Measurements from ENCODE around the gene DFFB.
"Not testable (repeated sequence)": the region's sequence is repeated elsewhere in the genome, so short reads cannot be mapped to it uniquely, and the experiment has no call there.

Gene DFFB

GRCh38 chr1:3911981-3912808 is 54.9 kb downstream of the DFFB start:
- no peak for DNase-seq

GRCh38 chr1:3912809-3913685 is 55.8 kb downstream of the DFFB start:
- no peak for DNase-seq

DNA sequence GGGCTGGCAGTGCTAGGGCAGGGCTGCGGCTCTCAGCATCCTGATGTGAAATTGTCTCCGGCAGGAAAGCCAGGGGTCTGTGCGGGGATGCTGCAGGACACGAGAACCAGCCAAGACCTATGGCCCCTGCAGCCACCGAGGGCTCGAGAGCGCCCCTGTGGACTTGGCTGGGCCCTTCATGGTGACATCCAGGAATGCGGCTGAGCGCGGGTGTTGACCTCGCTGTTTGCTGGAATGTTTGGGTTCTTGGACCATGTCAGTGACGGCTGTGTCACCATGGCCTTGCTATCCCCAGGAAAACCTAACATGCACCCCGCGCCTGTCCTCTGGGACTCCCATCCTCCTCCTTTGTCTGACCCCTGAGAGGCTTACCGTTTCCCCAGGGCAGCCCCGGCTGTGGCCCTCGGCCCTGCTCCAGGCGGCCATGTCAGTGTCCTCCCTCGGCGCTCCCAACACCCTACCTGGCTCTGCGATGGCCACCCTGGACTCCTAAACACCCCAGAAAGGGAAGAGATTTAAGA is 57.1 kb downstream of the DFFB start:
- DNase-seq = no peak

DNA sequence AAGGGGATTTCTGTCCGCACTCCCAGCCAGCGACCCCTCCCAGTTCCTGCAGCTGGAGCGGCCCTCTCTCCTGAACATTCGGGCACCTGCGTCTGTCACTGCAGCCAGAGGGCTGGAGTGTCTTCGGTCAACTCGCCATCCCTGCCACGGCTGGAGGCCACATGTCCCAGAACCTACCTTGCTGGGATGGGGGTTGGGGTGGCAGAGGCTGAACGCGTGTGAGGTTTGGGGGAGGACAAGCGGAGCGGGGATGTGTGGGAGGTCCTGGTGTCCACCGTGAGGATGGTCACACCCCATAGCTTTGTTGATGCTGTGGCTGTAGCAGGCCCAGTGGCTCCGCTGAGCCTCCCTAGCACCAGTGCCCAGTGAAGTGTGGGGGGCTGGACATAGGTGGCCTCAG is 57.6 kb downstream of the DFFB start:
- DNase-seq = no peak

- no peak for DNase-seq
Observed at GRCh38 chr1:3915551-3916121, 58.4 kb downstream of the DFFB start.

DNA sequence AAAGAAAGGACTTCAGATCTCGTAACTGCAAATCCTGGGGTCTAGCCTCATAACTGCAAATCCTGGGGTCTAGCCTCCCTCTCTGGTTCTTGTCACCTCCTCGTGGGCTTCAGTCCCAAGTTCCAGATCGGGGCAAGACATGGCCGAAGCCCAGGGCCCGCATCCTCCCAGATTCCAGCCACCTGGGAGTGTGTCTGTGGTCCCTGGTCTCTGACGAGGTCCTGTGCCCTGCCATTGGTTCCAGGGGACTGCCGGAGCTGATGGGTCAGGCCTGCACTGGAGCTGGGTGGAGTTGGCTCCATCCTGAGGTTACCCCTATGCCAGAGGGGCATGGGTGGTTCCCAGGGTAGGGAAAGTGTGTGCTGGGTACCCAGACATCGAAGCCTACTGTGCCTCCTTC is 60.5 kb downstream of the DFFB start:
- no peak for DNase-seq

DNA sequence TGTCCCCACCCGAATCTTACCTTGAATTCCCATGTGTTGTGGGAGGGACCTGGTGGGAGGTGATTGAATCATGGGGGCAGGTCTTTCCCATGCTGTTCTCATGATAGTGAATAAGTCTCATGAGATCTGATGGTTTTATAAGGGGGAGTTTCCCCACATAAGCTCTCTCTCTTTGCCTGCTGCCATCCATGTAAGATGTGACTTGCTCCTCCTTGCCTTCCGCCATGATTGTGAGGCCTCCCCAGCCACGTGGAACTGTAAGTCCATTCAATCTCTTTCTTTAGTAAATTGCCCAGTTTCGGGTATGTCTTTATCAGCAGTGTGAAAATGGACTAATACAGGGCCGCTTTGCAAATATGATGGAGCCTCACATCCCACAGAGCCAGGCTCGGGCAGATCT is 61.1 kb downstream of the DFFB start:
- DNase-seq = not testable (repeated sequence)

DNA sequence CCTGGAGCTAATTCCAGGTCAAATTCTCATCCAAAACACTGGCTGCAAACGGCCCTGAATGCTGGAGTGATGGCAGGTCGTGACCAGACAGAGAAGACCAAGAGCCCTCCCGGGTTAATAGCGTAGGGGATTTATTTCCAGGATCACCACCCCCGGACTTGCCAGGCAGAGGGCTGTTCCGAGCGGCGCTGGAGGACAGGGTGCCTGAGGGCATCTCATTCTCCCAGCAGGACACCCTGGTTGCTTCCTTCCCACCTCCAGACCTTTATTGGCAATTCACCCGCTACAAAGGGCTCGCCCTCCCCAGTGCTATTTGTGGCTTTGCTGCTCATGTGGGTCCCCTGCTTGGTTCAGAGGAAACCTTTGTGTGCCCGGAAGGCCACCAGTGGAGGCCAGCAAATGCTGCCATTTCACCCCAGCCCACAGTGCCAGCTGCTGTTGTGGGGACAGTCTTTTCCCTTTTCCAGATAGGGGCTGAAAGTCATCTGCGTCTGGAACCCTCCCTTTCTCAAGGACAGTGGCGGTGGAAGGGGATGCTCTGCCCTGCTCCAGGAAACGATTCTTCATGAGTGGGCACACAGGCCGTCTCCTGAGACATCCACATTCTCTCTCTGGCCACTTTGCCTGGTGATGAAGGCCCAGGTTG is 61.8 kb downstream of the DFFB start:
- DNase-seq = no peak

DNA sequence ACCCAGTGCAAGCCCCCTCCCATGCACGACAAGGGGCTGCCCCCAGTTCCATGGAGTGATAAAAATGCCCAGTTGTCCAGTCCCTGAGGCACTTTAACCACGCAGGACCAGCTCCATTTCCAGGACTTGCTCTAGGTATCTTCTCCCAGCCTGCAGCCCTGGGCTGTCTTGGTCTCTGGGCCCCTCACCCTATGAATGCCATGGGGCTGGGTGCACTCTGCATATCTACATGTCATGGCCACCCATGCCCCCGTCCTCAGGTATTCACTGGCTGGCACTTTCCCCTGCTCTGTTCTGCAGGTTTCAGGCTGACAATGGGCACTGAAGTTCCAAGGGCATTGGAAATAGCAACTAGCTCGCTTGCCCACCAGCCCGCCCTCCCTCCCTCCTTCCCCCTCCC is 62.4 kb downstream of the DFFB start:
- DNase-seq = no peak

- DNase-seq = no peak
Observed at GRCh38 chr1:3921765-3922164, 64.5 kb downstream of the DFFB start.

DNA sequence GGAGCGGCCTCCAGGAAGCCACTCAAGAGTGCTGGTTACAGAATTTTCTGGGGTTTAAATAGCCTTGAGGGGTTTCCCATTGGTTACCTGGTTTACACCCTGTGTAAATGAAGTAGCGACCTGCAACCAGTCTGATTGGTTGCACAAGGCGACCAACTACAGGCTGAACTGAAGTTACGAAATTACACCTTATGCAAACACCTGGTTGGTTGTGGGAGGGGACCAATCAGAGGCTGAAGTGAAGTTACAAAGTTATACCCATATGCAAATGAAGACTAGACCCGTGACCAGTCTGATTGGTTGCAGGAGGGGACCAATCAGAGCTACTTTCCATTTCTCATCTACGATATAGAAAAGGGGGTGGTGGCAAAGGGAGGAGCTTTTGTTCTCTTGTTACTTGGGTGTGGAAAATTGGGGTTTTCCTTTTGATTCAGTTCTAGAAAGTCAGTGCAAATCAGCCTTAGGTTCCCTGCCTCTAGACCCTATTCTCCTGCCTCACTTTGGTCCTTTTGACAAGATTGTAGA is 65.0 kb downstream of the DFFB start:
- DNase-seq = no peak

GRCh38 chr1:3922851-3923250 is 65.6 kb downstream of the DFFB start:
- DNase-seq = no peak

DNA sequence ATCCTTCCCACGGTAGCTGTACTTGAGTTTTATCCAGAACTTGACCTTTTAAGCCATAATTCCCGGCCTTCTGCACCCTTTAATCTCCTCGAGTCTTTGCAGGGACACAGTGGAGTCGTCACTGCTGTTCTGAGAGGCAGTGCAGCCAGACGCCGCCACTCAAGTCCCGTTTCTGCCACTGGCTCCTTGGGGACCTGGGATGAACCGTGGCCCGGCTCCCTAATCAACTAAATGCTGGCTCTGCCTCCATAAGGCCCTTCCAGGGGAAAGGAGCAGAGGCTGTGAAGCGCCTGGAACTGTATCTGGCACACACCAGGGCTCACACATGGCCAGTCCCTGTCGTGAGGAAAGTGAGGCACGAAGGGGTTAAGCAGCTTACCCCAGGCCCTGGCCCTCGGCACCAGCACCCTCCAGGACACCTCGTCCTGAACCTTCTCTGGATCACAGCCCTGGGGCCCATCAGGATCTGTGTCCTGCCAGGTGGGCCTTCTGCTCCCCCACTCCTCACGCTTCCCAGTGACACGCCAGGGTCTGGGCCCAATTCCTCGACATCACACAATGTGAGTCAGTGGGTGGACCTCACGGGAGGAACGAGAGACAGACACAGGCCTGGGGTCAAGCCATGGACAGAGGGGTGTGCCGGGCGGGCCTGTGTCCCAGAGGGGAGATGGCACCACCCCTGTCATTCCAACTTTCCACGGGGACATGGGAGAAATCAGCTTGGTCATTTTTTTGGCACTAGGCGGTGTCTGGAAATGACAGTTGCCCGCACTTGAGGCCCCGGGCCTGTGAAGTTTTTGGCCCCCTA is 66.3 kb downstream of the DFFB start:
- no peak for DNase-seq

- DNase-seq = peak in 1 of 2 experiments; percentile 42
Observed at GRCh38 chr1:3924186-3924824, 67.0 kb downstream of the DFFB start.

DNA sequence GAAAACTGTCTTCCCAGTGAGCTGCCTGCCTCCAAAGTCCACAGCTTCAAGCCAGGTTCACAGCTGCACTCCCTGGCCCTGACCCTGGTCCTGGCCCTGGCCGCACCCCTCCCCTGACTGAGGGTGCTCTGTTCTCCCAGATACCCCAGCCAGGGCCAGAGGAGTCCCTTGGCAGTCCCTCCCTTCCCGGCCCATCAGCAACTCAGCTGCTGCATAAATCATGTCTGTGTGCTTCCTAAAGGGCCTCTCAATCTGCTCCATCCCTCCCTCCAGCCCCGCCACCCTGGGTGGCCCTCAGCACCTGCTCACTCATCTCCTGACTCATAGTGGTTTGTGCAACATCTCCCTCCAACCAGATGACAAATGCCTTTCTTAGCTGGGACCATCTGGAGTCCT is 67.5 kb downstream of the DFFB start:
- DNase-seq = peak; percentile 90 to 93

GRCh38 chr1:3925256-3925655 is 68.0 kb downstream of the DFFB start:
- no peak for DNase-seq

- DNase-seq = no peak
Observed at GRCh38 chr1:3925762-3926161, 68.5 kb downstream of the DFFB start.

DNA sequence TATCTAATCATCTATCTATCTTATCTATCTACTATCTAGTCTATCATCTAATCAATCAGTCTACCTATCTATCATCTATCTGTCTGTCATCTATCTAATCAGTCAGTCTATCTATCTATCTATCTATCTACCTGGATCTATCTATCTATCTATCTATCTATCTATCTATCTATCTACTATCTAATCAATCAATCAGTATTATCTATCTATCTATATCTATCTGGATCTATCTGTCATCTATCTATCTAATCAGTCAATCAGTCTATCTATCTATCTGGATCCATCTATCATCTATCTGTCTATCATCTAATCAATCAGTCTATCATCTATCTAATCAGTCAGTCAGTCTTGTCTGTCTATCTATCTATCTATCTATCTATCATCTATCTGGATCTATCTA is 69.7 kb downstream of the DFFB start:
- DNase-seq = no peak

DNA sequence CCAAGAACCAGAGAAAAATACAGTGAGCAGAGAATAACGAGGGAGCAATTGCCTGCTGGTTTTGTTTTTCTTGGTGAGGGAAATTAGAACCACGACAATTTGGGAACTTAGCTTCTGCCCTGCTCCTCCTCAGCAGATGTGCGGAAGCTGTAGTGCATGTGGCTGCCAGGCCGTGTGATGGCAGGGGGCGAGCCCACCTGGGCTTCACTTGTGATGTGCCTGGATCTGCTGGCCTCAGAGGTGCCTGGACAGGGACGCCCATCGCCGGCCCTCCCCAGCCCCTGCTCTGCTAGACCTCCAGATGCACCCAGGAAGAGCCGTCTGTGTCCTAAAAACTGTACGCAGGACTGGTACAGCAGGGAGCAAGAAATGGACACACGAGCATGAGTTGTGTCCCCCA is 71.3 kb downstream of the DFFB start:
- DNase-seq = no peak

- no peak for DNase-seq
Observed at GRCh38 chr1:3929126-3929525, 71.8 kb downstream of the DFFB start.

DNA sequence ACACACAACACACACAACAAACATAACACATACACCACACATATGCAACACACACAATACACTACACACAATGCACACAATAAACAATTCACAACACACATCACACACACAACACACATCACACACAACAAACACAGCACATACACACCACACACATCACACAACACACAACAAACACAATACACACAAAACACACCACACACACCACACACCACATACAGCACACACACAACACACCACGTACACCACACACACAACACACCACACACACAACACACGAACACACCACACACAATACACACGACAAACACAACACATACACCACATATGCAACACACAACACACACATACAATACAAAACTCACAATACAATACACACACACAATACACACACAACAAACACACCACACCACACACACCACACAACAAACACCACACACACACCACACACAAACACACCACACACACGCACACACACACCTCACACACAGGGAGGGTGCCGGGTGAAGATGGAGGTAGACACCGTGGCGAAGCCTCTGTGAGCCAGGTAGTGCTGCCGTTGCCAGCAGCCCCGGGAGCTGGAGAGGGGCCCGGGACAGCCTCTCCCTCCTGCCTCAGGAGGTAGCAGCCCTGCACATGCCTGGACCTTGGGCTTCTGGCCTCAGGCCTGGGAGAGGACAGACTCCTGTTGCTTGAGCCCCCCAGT is 73.2 kb downstream of the DFFB start:
- DNase-seq = no peak
